Activated B cell treated with CpG ODN at 0.5 μM for 24 hours (primary cell): ENCODE results near the gene STYXL1. TPM values are rescaled to one million over a fixed set of nuclear protein-coding genes. Genes with fewer than 3 reads are reported as not detected.

Experiments used
- ATAC-seq: fragments of 200-7000 bp; cut with Tn5 transposase; one replicate; pipeline ENCODE4 v1.10.0; 2021; ENCODE audit warnings: low read depth, mild to moderate bottlenecking, moderate library complexity
- CTCF ChIA-PET: fragments of 350-600 bp; sonication (Branson Sonifier 250); formaldehyde crosslinking; loops from one replicate; lab custom pipeline; 2021; ENCODE audit warnings: antibody characterized with exemption; lab: Charles Lee
- POLR2A ChIA-PET: fragments of 350-600 bp; sonication (Branson Sonifier 250); formaldehyde crosslinking; loops from one replicate; lab custom pipeline; 2021; ENCODE audit warnings: antibody characterized with exemption; lab: Charles Lee
- DNase-seq: peaks from one replicate; pipeline ENCODE4 v3.0.0; 2022
- H3K27ac Mint-ChIP-seq: one replicate; pipeline ENCODE4 v1.8.0; 2020; ENCODE audit warnings: mixed read lengths
- H3K27me3 Mint-ChIP-seq: one replicate; pipeline ENCODE4 v1.8.0; 2021; ENCODE audit warnings: mixed read lengths
- H3K36me3 Mint-ChIP-seq: one replicate; pipeline ENCODE4 v1.8.0; 2021; ENCODE audit warnings: low read depth, mixed read lengths
- H3K4me1 Mint-ChIP-seq: one replicate; pipeline ENCODE4 v1.8.0; 2021; ENCODE audit warnings: mixed read lengths
- H3K4me3 Mint-ChIP-seq: one replicate; pipeline ENCODE4 v1.8.0; 2020; ENCODE audit warnings: mild to moderate bottlenecking, mixed read lengths
- H3K9me3 Mint-ChIP-seq: one replicate; pipeline ENCODE4 v1.8.0; 2020; ENCODE audit warnings: mixed read lengths
- intact Hi-C: fragments of 100-400 bp; cut with micrococcal nuclease; formaldehyde crosslinking; loops from one replicate; pipeline ENCODE4 v1.15.1; 2024
- total RNA-seq: library from RNA; stranded (reverse); gene quantifications from 2 replicates; pipeline ENCODE4 v1.2.3, GENCODE V29; 2022
- TF ChIP-seq, protein P1 (sequence below): fragments of 200-600 bp; IDR thresholded peaks from one replicate; pipeline ENCODE4 v1.8.0; 2022; ENCODE audit warnings: antibody characterized with exemption, mild to moderate bottlenecking

Gene STYXL1
- total RNA-seq, 1 donor from 2014 or later, result 23.1 TPM

DNA sequence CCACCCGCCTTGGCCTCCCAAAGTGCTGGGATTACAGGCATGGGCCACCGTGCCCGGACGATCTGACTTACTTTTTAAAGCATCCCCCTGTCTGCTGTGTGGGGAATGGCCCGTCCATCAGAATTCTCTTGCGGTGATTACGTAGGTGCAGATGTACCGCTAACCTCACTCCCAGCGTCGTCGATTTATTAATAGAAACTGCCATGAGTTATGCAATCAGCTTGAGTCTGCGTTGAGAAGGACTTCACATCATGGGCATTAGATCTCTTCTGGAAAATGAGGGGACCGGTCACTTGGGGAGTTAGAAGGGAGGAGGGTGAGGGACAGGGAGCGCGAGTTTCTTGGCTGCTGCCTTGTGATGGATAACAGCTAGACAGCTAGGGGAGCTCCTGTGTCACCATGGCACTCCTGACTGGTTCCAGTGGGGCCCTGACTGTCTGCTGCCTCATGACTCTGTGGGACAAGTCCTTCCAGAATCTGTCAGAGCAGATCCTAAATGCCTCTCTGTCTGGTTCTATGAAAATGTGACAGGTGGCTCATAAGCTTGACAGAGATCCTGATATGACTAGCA is 97.6 kb downstream of the STYXL1 start:
- Mint-ChIP-seq H3K9me3 (no peaks in the 10 kb centered on the region), H3K36me3 (peaks cover 20% of the 10 kb centered on the region), H3K4me3 (no peak overlapping the region), H3K27ac (no peak overlapping the region), H3K4me1 (no peaks in the 10 kb centered on the region), H3K27me3 (no peaks in the 10 kb centered on the region)
- ATAC-seq (no peak), DNase-seq (no peak)
- intact Hi-C loops, result no loop called here
- ChIA-PET POLR2A (no interaction called here), CTCF (no interaction called here)
- TF ChIP-seq, protein P1, sequence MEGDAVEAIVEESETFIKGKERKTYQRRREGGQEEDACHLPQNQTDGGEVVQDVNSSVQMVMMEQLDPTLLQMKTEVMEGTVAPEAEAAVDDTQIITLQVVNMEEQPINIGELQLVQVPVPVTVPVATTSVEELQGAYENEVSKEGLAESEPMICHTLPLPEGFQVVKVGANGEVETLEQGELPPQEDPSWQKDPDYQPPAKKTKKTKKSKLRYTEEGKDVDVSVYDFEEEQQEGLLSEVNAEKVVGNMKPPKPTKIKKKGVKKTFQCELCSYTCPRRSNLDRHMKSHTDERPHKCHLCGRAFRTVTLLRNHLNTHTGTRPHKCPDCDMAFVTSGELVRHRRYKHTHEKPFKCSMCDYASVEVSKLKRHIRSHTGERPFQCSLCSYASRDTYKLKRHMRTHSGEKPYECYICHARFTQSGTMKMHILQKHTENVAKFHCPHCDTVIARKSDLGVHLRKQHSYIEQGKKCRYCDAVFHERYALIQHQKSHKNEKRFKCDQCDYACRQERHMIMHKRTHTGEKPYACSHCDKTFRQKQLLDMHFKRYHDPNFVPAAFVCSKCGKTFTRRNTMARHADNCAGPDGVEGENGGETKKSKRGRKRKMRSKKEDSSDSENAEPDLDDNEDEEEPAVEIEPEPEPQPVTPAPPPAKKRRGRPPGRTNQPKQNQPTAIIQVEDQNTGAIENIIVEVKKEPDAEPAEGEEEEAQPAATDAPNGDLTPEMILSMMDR, result no peak

DNA sequence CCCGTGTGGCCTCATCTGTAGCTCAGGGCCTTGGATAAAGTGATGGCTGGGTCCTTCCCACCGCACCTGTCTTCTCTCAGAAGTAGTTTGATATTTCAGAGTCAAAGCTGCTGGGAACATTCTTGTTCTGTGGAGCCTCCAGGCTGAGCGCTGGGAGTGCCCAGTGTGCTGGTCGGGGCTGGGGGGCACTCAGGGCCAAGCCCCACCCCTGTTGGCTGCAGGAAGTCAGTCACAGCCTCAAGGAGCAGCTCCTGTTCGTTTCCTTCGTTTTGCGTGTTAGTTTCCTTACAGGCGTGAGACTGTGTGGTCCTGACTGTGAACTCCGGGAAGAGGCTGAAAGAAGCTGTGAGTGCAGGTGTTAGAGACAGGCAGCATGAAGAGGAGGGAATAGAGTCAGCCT is 99.6 kb downstream of the STYXL1 start:
- Mint-ChIP-seq H3K36me3 (peaks cover 12% of the 10 kb centered on the region), H3K27ac (no peak overlapping the region), H3K9me3 (no peaks in the 10 kb centered on the region), H3K4me1 (peaks cover 3% of the 10 kb centered on the region), H3K4me3 (no peak overlapping the region), H3K27me3 (no peaks in the 10 kb centered on the region)
- CTCF ChIA-PET, result no interaction called here
- TF ChIP-seq, protein P1, result no peak
- intact Hi-C loops, result no loop called here
- ATAC-seq, result no peak
- POLR2A ChIA-PET, result no interaction called here
- DNase-seq, result no peak

Other genes starting within 250 kb of the STYXL1 start
- gene CCL24, start 234.2 kb downstream of the STYXL1 start, total RNA-seq, result 0.81 and 1.2 TPM in 2 replicates
- gene RHBDD2, start 169.0 kb downstream of the STYXL1 start, total RNA-seq, result 28.4 and 32.8 TPM in 2 replicates
- 63.5 and 66.8 TPM in 2 replicates for gene POR, start 132.8 kb downstream of the STYXL1 start, total RNA-seq
- gene TMEM120A, start 53.4 kb downstream of the STYXL1 start, total RNA-seq, result 95.6 and 104 TPM in 2 replicates
- gene MDH2, start 106 bp upstream of the STYXL1 start, total RNA-seq, result 120 and 125 TPM in 2 replicates
- not detected in 2 replicates for gene SRRM3, start 153.9 kb upstream of the STYXL1 start, total RNA-seq